HEK293T (cell line): Measurements from ENCODE around the gene RPL35A.

Experiments used
- CTCF ChIA-PET: fragments of 350-600 bp; formaldehyde crosslinking; extraction: SDS; loops from one replicate; lab custom pipeline; 2021; ENCODE audit warnings: antibody characterized with exemption, inconsistent platforms; lab: Yijun Ruan, JAX
- POLR2A ChIA-PET: fragments of 350-600 bp; formaldehyde crosslinking; extraction: SDS; loops from one replicate; lab custom pipeline; 2020; ENCODE audit warnings: antibody characterized with exemption, inconsistent platforms; lab: Yijun Ruan, JAX
- DNase-seq: peaks from one replicate; pipeline ENCODE4 v3.0.0; 2012; ENCODE audit warnings: mixed read lengths; ENCODE audit errors: extremely low spot score
- ARNT ChIP-seq: fragments of 450-650 bp; IDR thresholded peaks from 2 replicates; pipeline ENCODE4 v1.6.1; 2017; ENCODE audit warnings: mild to moderate bottlenecking
- BHLHE40 ChIP-seq: fragments of 450-650 bp; IDR thresholded peaks from 2 replicates; pipeline ENCODE4 v1.6.1; 2016; ENCODE audit warnings: mild to moderate bottlenecking, moderate library complexity, borderline replicate concordance
- CTBP1 ChIP-seq: fragments of 450-650 bp; IDR thresholded peaks from 2 replicates; pipeline ENCODE4 v1.6.1; 2016; ENCODE audit warnings: borderline replicate concordance
- ELF4 ChIP-seq: fragments of 450-650 bp; IDR thresholded peaks from 2 replicates; pipeline ENCODE4 v1.6.1; 2017; ENCODE audit warnings: antibody characterized with exemption
- FOXA1 ChIP-seq: fragments of 450-650 bp; IDR thresholded peaks from 2 replicates; pipeline ENCODE4 v1.6.1; 2016; ENCODE audit warnings: mild to moderate bottlenecking
- FOXK2 ChIP-seq: fragments of 450-650 bp; IDR thresholded peaks from 2 replicates; pipeline ENCODE4 v1.6.1; 2016; ENCODE audit warnings: mild to moderate bottlenecking
- FOXM1 ChIP-seq: fragments of 450-650 bp; IDR thresholded peaks from 2 replicates; pipeline ENCODE4 v1.6.1; 2017; ENCODE audit warnings: mild to moderate bottlenecking, borderline replicate concordance
- HDGF ChIP-seq: fragments of 450-650 bp; IDR thresholded peaks from 2 replicates; pipeline ENCODE4 v1.6.1; 2017; ENCODE audit warnings: antibody characterized with exemption, borderline replicate concordance
- L3MBTL2 ChIP-seq: fragments of 450-650 bp; conservative IDR thresholded peaks from 2 replicates; pipeline ENCODE4 v1.6.1; 2016; ENCODE audit warnings: mild to moderate bottlenecking
- LEF1 ChIP-seq: fragments of 450-650 bp; IDR thresholded peaks from 2 replicates; pipeline ENCODE4 v1.6.1; 2017; ENCODE audit warnings: mild to moderate bottlenecking, borderline replicate concordance
- NFRKB ChIP-seq: fragments of 450-650 bp; IDR thresholded peaks from 2 replicates; pipeline ENCODE4 v1.6.1; 2016; ENCODE audit warnings: mild to moderate bottlenecking, moderate library complexity
- PKNOX1 ChIP-seq: fragments of 450-650 bp; IDR thresholded peaks from 2 replicates; pipeline ENCODE4 v1.6.1; 2016
- SP1 ChIP-seq: fragments of 450-650 bp; IDR thresholded peaks from 2 replicates; pipeline ENCODE4 v1.6.1; 2017
- SUZ12 ChIP-seq: fragments of 450-650 bp; IDR thresholded peaks from 2 replicates; pipeline ENCODE4 v1.6.1; 2016; ENCODE audit warnings: mild to moderate bottlenecking
- TARDBP ChIP-seq: fragments of 450-650 bp; IDR thresholded peaks from 2 replicates; pipeline ENCODE4 v1.6.1; 2016
- ZNF384 ChIP-seq: fragments of 450-650 bp; IDR thresholded peaks from 2 replicates; pipeline ENCODE4 v1.6.1; 2016

The RPL35A gene

GRCh38 chr3:197983076-197983475 is 33.1 kb downstream of the RPL35A start:
- no peak for DNase-seq
- ChIA-PET CTCF (no interaction called here), POLR2A (no interaction called here)
- TF ChIP-seq FOXA1 = no peak
- TF ChIP-seq FOXK2 = no peak
- TF ChIP-seq ARNT = no peak
- TF ChIP-seq CTBP1 = no peak
- no peak for TF ChIP-seq HDGF

- POLR2A ChIA-PET = no interaction called here
Measured at GRCh38 chr3:197989651-197990050, 39.7 kb downstream of the RPL35A start.

GRCh38 chr3:197994736-197995135 is 44.7 kb downstream of the RPL35A start:
- ChIA-PET CTCF (no interaction called here), POLR2A (no interaction called here)
- TF ChIP-seq L3MBTL2 = no peak
- TF ChIP-seq CTBP1 = no peak
- no peak for TF ChIP-seq SP1
- TF ChIP-seq PKNOX1 = no peak
- TF ChIP-seq NFRKB = no peak
- TF ChIP-seq HDGF = no peak
- DNase-seq = no peak

More at GRCh38 chr3:197989651-197990050, 39.7 kb downstream of the RPL35A start:
- TF ChIP-seq LEF1 (no peak), BHLHE40 (no peak), PKNOX1 (no peak), ELF4 (no peak), FOXA1 (no peak), ZNF384 (no peak), ARNT (no peak), SUZ12 (no peak), FOXK2 (no peak), NFRKB (no peak), HDGF (no peak), L3MBTL2 (no peak), TARDBP (no peak), FOXM1 (no peak), CTBP1 (no peak), SP1 (no peak)
- DNase-seq = no peak
- CTCF ChIA-PET = no interaction called here

- TF ChIP-seq ELF4 = no peak
- TF ChIP-seq CTBP1 = no peak
- no peak for TF ChIP-seq ARNT
- TF ChIP-seq SUZ12 = no peak
- no peak for TF ChIP-seq NFRKB
- TF ChIP-seq TARDBP = no peak
- no peak for TF ChIP-seq SP1
- no peak for TF ChIP-seq LEF1
- TF ChIP-seq PKNOX1 = no peak
- no peak for TF ChIP-seq BHLHE40
- TF ChIP-seq FOXA1 = no peak
- no peak for TF ChIP-seq HDGF
- no peak for TF ChIP-seq ZNF384
- TF ChIP-seq L3MBTL2 = no peak
- no peak for TF ChIP-seq FOXK2
- no peak for DNase-seq
- ChIA-PET POLR2A (no interaction called here), CTCF (no interaction called here)
Measured at GRCh38 chr3:197996855-197997254, 46.9 kb downstream of the RPL35A start.

- no peak for TF ChIP-seq NFRKB
- TF ChIP-seq TARDBP = no peak
- no peak for TF ChIP-seq LEF1
- TF ChIP-seq ZNF384 = no peak
- no peak for DNase-seq
- ChIA-PET CTCF (no interaction called here), POLR2A (no interaction called here)
Measured at GRCh38 chr3:197997936-197998335, 47.9 kb downstream of the RPL35A start.
